ENCODE data around the gene SDCCAG8. TPM values are rescaled to one million over a fixed set of nuclear protein-coding genes. Genes with fewer than 3 reads are reported as not detected.

The SDCCAG8 gene
- total and polyA plus RNA-seq, 2 of the 8 experiments (the other 6 are each of a cell fraction or from before 2014, with no cell fraction given): 15.6 to 21.0 TPM

GRCh38 chr1:243258731-243259130 is 2.9 kb downstream of the SDCCAG8 start (continued):
- TF ChIP-seq EGR1 (IDR thresholded peaks at IDR 0.05; ENCODE audit: borderline replicate concordance, low read depth, low read length) (no peak), CEBPB (IDR thresholded peaks at IDR 0.05; ENCODE audit: low read depth, low read length) (no peak), BCL11A (IDR thresholded peaks at IDR 0.05; ENCODE audit: low read depth in 2 of 2, low read length in 2 of 2) (no peak), RBBP5 (IDR thresholded peaks at IDR 0.05; ENCODE audit: borderline replicate concordance, low read depth, low read length) (no peak), BACH1 (IDR thresholded peaks at IDR 0.05; ENCODE audit: low read length) (no peak)

Data from H1 (cell line).